Coronary artery (tissue), 2 donors: ENCODE results near the gene CPXM2.

Experiments used
- DNase-seq: peaks from one replicate; pipeline ENCODE4 v3.0.0-alpha.2; 2017; ENCODE audit warnings: low spot score
- H3K27ac ChIP-seq, 2 donors: fragments of 200-600 bp; sonication (generic); one replicate each; pipeline ENCODE4 v1.5.1; 2016 to 2019
- H3K4me3 ChIP-seq: fragments of 200-600 bp; sonication (generic); 2 replicates; pipeline ENCODE4 v1.5.1; 2016; ENCODE audit warnings: mild to moderate bottlenecking, moderate library complexity
- CTCF ChIP-seq: fragments of 200-600 bp; sonication (generic); IDR thresholded peaks from one replicate; pipeline ENCODE4 v1.5.1; 2019; ENCODE audit warnings: antibody characterized with exemption

Gene CPXM2

GRCh38 chr10:123771877-123772644, 119.5 kb downstream of the CPXM2 start:
- Histone ChIP-seq H3K4me3 (no peak overlapping the region), H3K27ac (no peak overlapping the region)
- no peak for TF ChIP-seq CTCF
- DNase-seq, result no peak

GRCh38 chr10:123769647-123770046, 122.0 kb downstream of the CPXM2 start:
- TF ChIP-seq CTCF, result no peak
- Histone ChIP-seq H3K4me3 (no peak overlapping the region), H3K27ac (no peak overlapping the region)
- DNase-seq, result no peak

- TF ChIP-seq CTCF, result no peak
- H3K4me3 ChIP-seq, result no peak overlapping the region
- DNase-seq, result no peak
- H3K27ac ChIP-seq, result no peak overlapping the region
These were observed 124.8 kb downstream of the CPXM2 start for GRCh38 chr10:123766761-123767160.

GRCh38 chr10:123766012-123766411, 125.6 kb downstream of the CPXM2 start:
- DNase-seq, result no peak
- Histone ChIP-seq H3K27ac (peak overlapping the region in 1 of 2 donors; percentile 7), H3K4me3 (no peak overlapping the region)
- TF ChIP-seq CTCF, result no peak

GRCh38 chr10:123761666-123762230, 129.9 kb downstream of the CPXM2 start:
- no peak for TF ChIP-seq CTCF
- DNase-seq, result no peak
- Histone ChIP-seq H3K4me3 (no peak overlapping the region), H3K27ac (peak overlapping the region in 1 of 2 donors; percentile 61)

GRCh38 chr10:123761038-123761428, 130.6 kb downstream of the CPXM2 start:
- peak overlapping the region in 1 of 2 donors; percentile 61 for H3K27ac ChIP-seq
- DNase-seq, result no peak

More at GRCh38 chr10:123761038-123761428, 130.6 kb downstream of the CPXM2 start:
- H3K4me3 ChIP-seq, result no peak overlapping the region
- TF ChIP-seq CTCF, result no peak
